Heart right ventricle (tissue), 16 donors: ENCODE data around the gene LBHD1. TPM values are rescaled to one million over a fixed set of nuclear protein-coding genes. Genes with fewer than 3 reads are reported as not detected.
A peak's percentile ranks its signal among the peaks of the same experiment; 100 is the strongest.

Experiments
- ATAC-seq, 8 donors: fragments of 200-7000 bp; cut with Tn5 transposase; one replicate each; pipeline ENCODE4 v1.9.1; 2020; ENCODE audit warnings: mild to moderate bottlenecking in 8 of 8, moderate library complexity in 8 of 8, moderate number of reproducible peaks in 1 of 8
- DNase-seq, 2 donors: peaks; one replicate each; pipeline ENCODE4 v3.0.0-alpha.2; 2020
- H3K27ac ChIP-seq, 10 donors: fragments of 200-600 bp; sonication (generic) in 2 of 10; one replicate each; pipeline versions ENCODE4 v1.5.0 to v1.8.0; 2020 to 2022; ENCODE audit warnings: mild to moderate bottlenecking in 3 of 10
- H3K27me3 ChIP-seq, 7 donors: fragments of 200-600 bp; one replicate each; pipeline ENCODE4 v1.8.0; 2021 to 2022; ENCODE audit warnings: mild to moderate bottlenecking in 2 of 7
- H3K36me3 ChIP-seq, 9 donors: fragments of 200-600 bp; sonication (generic) in 1 of 9; one replicate each; pipeline versions ENCODE4 v1.5.0 to v1.8.0; 2020 to 2022; ENCODE audit warnings: mild to moderate bottlenecking in 2 of 9
- H3K4me1 ChIP-seq, 9 donors: fragments of 200-600 bp; sonication (generic) in 1 of 9; one replicate each; pipeline versions ENCODE4 v1.5.0 to v1.8.0; 2020 to 2022; ENCODE audit warnings: mild to moderate bottlenecking in 4 of 9
- H3K4me3 ChIP-seq, 10 donors: fragments of 200-600 bp; sonication (generic) in 2 of 10; one replicate each; pipeline versions ENCODE4 v1.5.0 to v1.8.0; 2020 to 2022; ENCODE audit warnings: mild to moderate bottlenecking in 7 of 10, moderate library complexity in 2 of 10
- H3K9me3 ChIP-seq, 11 donors: fragments of 200-600 bp in 10 of 11; sonication (generic) in 2 of 11; one replicate each; pipeline versions ENCODE4 v1.5.0 to v1.8.0; 2013 to 2022; ENCODE audit warnings: mild to moderate bottlenecking in 2 of 11, control low read depth in 1 of 11, moderate library complexity in 1 of 11
- WGBS, 2 donors: extraction: QIAGEN DNeasy Blood & Tissue Kit; methylation state at CpG; one replicate each; pipeline ENCODE4 v1.1.7; 2013; ENCODE audit warnings: inconsistent platforms in 1 of 2; 5-methylcytosine and 5-hydroxymethylcytosine counted together
- intact Hi-C, 10 donors: fragments of 100-400 bp; cut with DNase I; formaldehyde crosslinking; loops; one replicate each; pipeline versions ENCODE4 v1.11.1 to v1.14.2; 2022
- polyA plus RNA-seq, 2 donors: library from polyadenylated mRNA; stranded (reverse); fragments of 200-250 nt; gene quantifications; one replicate each; pipeline ENCODE4 v1.2.3, GENCODE V29; 2013
- total RNA-seq, 10 donors: library from RNA; stranded (reverse); fragmentation: NEBNext Ultra II Directional in 3 of 10; extraction: Animal tissue kit (Norgen Biotek cat#: 25700) in 3 of 10; gene quantifications; one replicate each; pipeline versions ENCODE4 v1.2.1 to v1.2.4, GENCODE V29; 2021 to 2023
- TF ChIP-seq, protein P1 (sequence below), 9 donors: fragments of 200-600 bp; sonication (generic) in 2 of 9; IDR thresholded peaks; one replicate each; pipeline versions ENCODE4 v1.5.0 to v1.8.0; 2021 to 2022; ENCODE audit warnings: antibody characterized with exemption in 9 of 9, mild to moderate bottlenecking in 5 of 9, moderate library complexity in 1 of 9
- donor health status: Arrhythmogenic right ventricular cardiomyopathy.
- donor health status: ischemic (EF 13 %, LVEDD 7.1; RV severe dilation, severe dysfunction).
- donor health status: healthy with polysubstance abuse.
- donor health status: DM: no; HTN: yes; CAD: no.
- donor health status: DM: no; HTN: no; CAD: no.
- donor health status: ischemic (EF 25% LVEDD 6.9; RV normal size, moderate dysfunction).
- donor health status: ischemic (EF 25% LVEDD 5.7; RV mildly dilated, moderate dysfunction).
- donor health status: healthy.
- donor health status: DM: yes; HTN: yes; CAD: no.
- donor health status: Ischemic cardiomyopathy.
- donor health status: ischemic (EF 35%, LVEDD 5.7; RV mildly dilated, moderate dysfunction).
- donor health status: nonischemic (EF 11% LVEDD 7.7; RV severe dilation, severe dysfunction).
- donor health status: DM: yes; HTN: yes; CAD: no.
- donor health status: PGD.
- donor health status: ischemic (EF 29% LVEDD 5.4; RV normal size, mild dysfunction).
- donor health status: nonischemic (EF 23%, LVEDD 6.1; RV moderate dilation, normal function).

Gene LBHD1
- total and polyA plus RNA-seq, 12 donors, result 1.6 to 6.4 (median 3.0) TPM

GRCh38 chr11:62689421-62690183, 17.5 kb upstream of the LBHD1 start, which contains the start of gene LRRN4CL:
Gene LRRN4CL (minus strand): TSS chr11:62689530. CDS start chr11:62688508, 1,022 bp downstream.
- H3K27ac ChIP-seq, result peak within 1 kb of the TSS in 8 of 10 donors; percentile 24 to 81 (median 71)
- 36 to 45% methylated on average over 11 of the region's 11 CpGs for WGBS, 2 donors
- peaks cover 0 to 15% (median 0%) of the 10 kb centered on the region in 7 donors for H3K27me3 ChIP-seq
- H3K9me3 ChIP-seq, result no peaks in the 10 kb centered on the region
- TF ChIP-seq, protein P1, sequence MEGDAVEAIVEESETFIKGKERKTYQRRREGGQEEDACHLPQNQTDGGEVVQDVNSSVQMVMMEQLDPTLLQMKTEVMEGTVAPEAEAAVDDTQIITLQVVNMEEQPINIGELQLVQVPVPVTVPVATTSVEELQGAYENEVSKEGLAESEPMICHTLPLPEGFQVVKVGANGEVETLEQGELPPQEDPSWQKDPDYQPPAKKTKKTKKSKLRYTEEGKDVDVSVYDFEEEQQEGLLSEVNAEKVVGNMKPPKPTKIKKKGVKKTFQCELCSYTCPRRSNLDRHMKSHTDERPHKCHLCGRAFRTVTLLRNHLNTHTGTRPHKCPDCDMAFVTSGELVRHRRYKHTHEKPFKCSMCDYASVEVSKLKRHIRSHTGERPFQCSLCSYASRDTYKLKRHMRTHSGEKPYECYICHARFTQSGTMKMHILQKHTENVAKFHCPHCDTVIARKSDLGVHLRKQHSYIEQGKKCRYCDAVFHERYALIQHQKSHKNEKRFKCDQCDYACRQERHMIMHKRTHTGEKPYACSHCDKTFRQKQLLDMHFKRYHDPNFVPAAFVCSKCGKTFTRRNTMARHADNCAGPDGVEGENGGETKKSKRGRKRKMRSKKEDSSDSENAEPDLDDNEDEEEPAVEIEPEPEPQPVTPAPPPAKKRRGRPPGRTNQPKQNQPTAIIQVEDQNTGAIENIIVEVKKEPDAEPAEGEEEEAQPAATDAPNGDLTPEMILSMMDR (IDR thresholded peaks at IDR 0.05), result no peak
- intact Hi-C loops, result loop anchor here (5.0 to 10.0 kb wide), 6 partner anchors 95 to 307 kb away; partner anchors contain the start of gene TUT1 (in 1 of the 10)
- H3K4me3 ChIP-seq, result peak within 1 kb of the TSS in 9 of 10 donors; percentile 6 to 51 (median 36)
- H3K36me3 ChIP-seq, result peaks cover 0 to 47% (median 17%) of the 10 kb centered on the region in 9 donors
- peaks cover 0 to 37% (median 19%) of the 10 kb centered on the region in 9 donors for H3K4me1 ChIP-seq
- ATAC-seq (peak; percentile 80 to 92 (median 84)), DNase-seq (peak; percentile 65 to 82)

- ATAC-seq, result peak in 1 of 8 donors; percentile 2
- TF ChIP-seq, protein P1 (IDR thresholded peaks at IDR 0.05), result no peak
- intact Hi-C loops, result no loop called here
- DNase-seq, result no peak
- Histone ChIP-seq H3K27ac (peak overlapping the region in 7 of 10 donors; percentile 30 to 81 (median 71)), H3K27me3 (peaks cover 0 to 15% (median 0%) of the 10 kb centered on the region in 7 donors), H3K4me3 (peak overlapping the region in 9 of 10 donors; percentile 6 to 51 (median 36)), H3K9me3 (no peaks in the 10 kb centered on the region), H3K4me1 (peaks cover 0 to 33% (median 17%) of the 10 kb centered on the region in 9 donors), H3K36me3 (peaks cover 0 to 39% (median 17%) of the 10 kb centered on the region in 9 donors)
- 53 to 60% methylated on average over 1 of the region's 1 CpG for WGBS, 2 donors
These were observed 16.4 kb upstream of the LBHD1 start for GRCh38 chr11:62688491-62688890.

DNA sequence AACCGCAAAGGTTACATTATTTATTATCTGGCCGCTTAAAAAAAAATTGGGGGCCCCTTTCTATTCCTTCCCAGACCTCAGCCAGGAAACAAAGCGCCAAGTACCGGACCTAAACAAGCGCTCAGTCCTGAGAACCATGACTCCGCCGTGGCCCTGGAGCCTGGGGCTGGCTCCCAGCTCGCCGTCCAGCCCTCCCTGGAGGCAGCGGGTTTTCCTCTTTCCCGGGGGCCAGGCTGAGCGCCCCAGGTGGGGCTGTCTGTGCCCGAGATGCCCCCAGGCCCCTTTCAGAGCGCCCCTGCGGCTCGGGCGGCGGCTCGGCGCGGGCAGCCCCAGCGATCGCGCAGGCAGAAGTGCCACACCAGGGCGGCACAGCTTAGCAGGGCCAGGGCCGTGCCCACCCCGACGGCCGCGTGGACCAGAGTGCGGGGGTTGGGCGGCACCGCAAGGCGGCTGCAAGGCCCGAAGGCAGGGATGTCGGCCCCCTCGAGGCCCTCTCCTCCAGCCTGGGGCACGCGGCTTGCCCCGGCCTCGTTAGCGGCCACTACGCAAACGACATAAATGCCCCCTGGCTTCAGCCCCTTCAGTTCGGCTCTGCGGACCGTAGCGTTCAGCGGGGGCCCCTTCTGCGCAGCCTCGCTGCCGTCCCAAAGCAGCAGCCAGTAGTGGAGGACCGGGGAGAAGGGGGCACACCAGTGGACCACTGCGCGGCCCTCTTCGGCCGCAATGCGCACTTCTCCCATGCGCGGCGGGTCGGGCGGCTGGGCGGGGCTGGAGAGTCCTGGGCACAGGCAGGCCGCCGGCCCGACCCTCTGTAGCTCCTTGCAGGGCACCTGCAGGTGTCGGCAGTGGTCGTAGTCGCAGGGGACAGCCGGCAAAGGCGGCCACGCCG, 15.7 kb upstream of the LBHD1 start:
- peaks cover 0 to 15% (median 0%) of the 10 kb centered on the region in 7 donors for H3K27me3 ChIP-seq
- 34 to 43% methylated on average over 69 to 73 of the region's 74 CpGs for WGBS, 2 donors
- intact Hi-C loops, result no loop called here

More for the DNA sequence above, 15.7 kb upstream of the LBHD1 start:
- Histone ChIP-seq H3K27ac (peak overlapping the region in 5 of 10 donors; percentile 51 to 81 (median 71)), H3K4me1 (peaks cover 0 to 33% (median 17%) of the 10 kb centered on the region in 9 donors), H3K4me3 (peak overlapping the region; percentile 6 to 51 (median 36)), H3K36me3 (peaks cover 0 to 31% (median 11%) of the 10 kb centered on the region in 9 donors), H3K9me3 (no peaks in the 10 kb centered on the region)
- no peak for DNase-seq
- peak in 3 of 8 donors; percentile 32 to 67 (median 36) for ATAC-seq
- TF ChIP-seq, protein P1 (IDR thresholded peaks at IDR 0.05), result no peak
